ENCODE data around the gene GMPR. TPM values are rescaled to one million over a fixed set of nuclear protein-coding genes. Genes with fewer than 3 reads are reported as not detected.

GMPR gene
- total RNA-seq, 4 donors from 2014 or later, result 3.2 to 6.8 (median 4.8) TPM

- TF ChIP-seq CTCF (IDR thresholded peaks at IDR 0.05; ENCODE audit: low read depth), result no peak
These were observed 93.2 kb downstream of the GMPR start for GRCh38 chr6:16331384-16332174.

GRCh38 chr6:16332175-16332542 is 93.8 kb downstream of the GMPR start:
- no peak for TF ChIP-seq CTCF (IDR thresholded peaks at IDR 0.05; ENCODE audit: low read depth)

- no peak for TF ChIP-seq CTCF (IDR thresholded peaks at IDR 0.05; ENCODE audit: low read depth)
These were observed 95.2 kb downstream of the GMPR start for GRCh38 chr6:16333580-16333979.

- no peak for TF ChIP-seq CTCF (IDR thresholded peaks at IDR 0.05; ENCODE audit: low read depth)
These were observed 96.3 kb downstream of the GMPR start for GRCh38 chr6:16334671-16335070.

GRCh38 chr6:16335176-16335575 is 96.8 kb downstream of the GMPR start:
- no peak for TF ChIP-seq CTCF (IDR thresholded peaks at IDR 0.05; ENCODE audit: low read depth)

- TF ChIP-seq CTCF (IDR thresholded peaks at IDR 0.05; ENCODE audit: low read depth), result no peak
These were observed 97.8 kb downstream of the GMPR start for GRCh38 chr6:16336056-16336818.

- TF ChIP-seq CTCF (IDR thresholded peaks at IDR 0.05; ENCODE audit: low read depth), result no peak
These were observed 98.5 kb downstream of the GMPR start for GRCh38 chr6:16336911-16337294.
